HG03196 (cell line): Measurements from ENCODE around the gene LIN54.
A peak's percentile ranks its signal among the peaks of the same experiment; 100 is the strongest.

ENCODE experiments used
- ATAC-seq: cut with Tn5 transposase; IDR thresholded peaks from one replicate; pipeline ENCODE4 v1.9.1; 2021; ENCODE audit not compliant: unreplicated experiment

Gene LIN54

DNA sequence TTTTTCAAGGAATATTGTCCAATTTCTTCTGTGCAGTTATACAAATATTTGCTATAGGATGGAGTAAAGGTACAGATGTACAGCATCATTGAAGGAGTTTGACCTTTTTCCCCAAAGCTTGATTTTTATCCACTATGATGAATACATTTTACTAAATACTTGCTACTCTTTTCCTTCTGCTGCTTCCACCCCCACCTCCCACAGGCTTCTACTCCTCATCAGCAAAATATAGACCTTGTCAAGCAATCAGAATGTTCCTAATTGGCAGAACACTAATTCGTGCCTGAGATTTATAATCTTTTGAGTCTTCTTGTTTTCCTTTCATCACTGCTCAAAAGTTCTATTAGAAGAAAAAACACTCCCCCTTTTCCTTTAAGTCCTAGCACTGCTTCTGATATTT lies 113.9 kb downstream of the LIN54 start:
- no peak for ATAC-seq

DNA sequence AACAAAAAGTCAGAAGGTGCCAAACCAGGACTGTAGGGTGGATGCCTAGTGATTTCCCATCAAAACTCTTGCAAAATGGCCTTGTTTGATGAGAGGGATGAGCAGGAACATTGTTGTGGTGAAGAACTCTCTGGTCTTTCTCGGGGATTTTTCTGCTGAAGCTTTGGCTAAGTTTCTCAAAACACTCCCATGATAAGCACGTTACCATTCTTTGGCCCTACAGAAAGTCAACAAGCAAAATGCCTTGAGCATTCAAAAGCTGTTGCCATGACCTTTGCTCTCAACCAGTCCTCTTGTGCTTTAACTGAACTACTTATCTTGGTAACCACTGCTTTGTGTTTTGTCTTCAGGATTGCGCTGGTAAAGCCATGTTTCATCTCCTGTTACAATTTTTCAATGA lies 116.7 kb downstream of the LIN54 start:
- ATAC-seq, result no peak

DNA sequence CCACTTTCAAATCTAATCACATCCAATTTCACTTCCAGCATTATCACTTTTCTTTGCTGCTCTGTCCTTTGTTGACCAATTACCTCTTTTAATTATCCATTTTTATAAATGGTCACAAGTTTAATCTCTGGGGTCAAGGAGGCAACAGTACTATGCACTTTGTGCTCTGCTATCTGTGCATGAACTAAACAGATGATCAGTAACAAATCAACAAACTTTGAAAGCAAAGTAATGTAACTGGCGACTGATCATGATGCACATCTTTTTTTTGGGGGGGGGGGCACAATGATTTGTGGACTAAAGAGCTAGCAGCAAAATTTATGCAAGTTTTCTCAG lies 118.2 kb downstream of the LIN54 start:
- no peak for ATAC-seq

DNA sequence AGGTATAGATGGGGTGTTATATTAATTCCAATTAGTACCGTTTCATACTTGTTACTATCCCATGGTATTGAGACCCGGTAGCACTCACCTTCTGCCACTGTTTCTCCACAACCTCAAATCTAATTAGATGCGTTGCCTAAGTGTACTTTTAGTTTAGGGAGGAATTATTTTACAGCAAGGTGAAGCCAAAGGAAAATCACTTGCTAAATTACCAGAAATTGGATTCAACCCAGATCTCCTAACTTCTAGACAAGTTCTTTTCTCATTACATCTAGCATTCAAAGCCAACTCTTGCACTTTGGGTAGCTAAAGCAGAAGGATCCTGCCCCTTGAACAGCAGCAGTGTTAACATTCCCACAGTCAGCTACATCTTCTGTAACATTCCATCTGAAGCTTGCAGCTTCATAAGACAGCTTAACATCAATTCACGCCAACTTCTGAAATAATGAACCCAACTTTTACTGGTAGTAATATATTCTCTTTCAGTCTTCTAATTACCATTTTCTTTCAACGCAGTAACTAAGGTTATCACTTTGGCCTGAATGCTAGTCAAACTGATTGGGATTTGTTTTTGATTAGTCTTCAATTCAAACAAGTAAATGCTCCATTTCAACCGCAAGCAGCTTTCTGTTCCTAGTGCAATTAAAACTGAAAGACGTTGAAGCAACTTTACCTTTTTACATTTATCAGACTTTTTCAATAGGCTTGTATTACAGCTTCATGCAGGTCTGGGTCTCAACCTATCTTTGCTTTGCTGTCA lies 118.7 kb downstream of the LIN54 start:
- no peak for ATAC-seq

DNA sequence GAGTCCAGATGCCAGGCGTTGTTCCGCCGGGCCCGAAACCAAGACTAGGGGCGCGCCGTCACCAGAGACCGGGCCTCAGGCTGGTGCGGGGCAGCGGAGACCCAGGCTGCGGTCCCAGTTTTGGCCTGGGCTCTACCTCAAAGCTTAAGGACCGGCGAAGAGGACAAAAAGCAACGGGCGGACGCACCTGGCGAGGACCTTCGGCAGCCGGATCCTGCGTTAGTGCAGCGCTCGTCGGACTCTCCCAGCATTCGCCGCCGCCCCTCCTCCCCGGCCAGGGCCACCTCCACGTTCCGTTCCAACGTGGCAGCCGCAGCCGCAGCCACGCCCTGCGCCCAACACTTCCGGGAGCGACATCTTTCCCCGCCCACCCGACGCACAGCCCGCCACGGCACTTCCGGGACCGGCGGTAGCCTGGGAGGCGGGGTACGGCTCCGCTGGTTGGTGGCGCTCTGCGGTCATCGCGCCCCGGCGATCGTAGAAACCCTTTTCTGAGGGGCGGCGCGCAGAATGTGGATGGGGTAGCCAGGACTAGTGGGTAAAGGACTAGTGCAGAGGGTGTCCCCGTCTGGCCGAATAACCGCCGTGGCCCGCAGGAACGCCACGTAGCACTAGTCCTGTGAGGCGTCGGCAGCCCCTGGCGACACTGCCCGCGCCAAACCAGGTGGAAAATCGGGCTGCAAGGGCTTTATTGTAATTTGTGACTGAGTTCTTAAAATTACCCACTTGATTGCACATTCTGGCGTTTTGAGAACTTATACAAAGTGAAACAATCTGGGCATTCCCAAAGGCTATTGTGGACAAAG lies 119.5 kb downstream of the LIN54 start, which contains the start of gene SEC31A:
Gene SEC31A, minus strand, starts transcription at position 253 of the 806 bp plus-strand sequence. CDS start 9,217 bp downstream, outside the sequence.
- peak; percentile 90 for ATAC-seq

DNA sequence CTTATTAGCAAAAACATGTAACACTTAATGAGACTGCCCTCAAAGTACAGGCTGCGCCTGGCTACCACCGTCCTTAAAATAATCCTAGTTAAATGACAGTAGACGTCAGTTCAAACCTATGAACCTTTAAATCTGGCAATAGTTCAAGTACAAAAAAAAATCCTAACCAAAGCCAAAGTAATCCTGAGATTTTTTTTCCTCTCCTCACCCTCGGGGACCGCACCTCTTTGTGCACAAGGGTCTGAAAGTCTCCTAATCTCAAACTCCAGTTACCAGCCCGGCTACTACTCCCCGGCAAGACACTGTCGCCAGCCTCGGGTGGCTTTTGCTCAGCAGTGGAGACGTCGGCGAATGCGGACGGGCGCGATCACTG lies 120.1 kb downstream of the LIN54 start:
- no peak for ATAC-seq

DNA sequence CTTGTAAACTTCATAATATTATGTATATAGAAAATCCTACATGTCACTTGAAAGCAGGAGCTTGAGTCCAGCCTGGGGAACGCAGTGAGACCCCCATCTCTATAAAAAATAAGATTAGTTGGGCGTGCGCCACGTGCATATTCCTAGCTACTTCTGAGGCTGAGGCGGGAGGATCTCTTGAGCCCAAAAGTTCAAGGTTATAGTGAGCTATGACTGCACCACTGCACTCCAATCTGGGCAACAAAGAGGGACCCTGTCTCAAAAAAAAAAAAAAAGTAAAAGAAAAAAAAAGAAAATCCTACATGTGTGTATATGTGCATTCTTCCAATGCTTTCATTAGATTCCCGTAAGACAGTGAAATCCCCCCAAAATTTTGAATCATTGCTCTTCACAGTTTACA lies 121.3 kb downstream of the LIN54 start:
- no peak for ATAC-seq

DNA sequence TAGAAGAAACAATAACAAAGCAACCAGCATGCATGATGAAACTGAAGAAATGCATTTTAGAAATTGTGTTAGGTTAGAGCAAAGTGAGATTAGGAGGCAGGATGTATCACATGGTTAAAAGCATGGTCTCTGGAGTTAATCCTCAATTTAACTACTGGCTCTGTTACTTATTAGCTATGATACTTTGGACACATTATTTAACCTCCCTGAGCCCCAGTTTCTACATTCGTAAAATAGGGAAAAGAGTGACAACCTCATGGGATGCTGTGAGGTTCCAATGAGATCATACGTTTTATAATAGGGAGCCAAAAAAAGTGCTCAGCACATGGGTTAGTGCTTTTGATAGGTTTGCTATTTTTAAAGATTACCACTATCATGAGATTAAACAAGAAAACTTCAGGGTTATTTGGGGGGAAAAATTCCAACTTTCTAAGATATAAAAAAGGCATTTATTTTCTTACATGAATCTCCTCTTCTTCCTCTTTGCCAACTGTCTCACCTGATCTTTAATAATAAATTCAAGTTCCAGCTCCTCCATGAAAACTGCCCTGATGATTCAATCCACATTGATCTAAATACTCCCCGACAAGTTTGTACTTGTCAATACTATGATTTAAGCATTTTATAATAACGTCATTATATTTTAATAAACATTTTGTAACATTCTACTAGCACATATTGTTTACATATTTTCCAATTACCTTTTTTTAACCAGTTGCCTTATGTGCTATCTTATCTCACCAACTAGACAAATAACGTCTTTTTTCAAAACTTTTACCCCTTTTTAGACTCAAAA lies 124.3 kb downstream of the LIN54 start:
- no peak for ATAC-seq

DNA sequence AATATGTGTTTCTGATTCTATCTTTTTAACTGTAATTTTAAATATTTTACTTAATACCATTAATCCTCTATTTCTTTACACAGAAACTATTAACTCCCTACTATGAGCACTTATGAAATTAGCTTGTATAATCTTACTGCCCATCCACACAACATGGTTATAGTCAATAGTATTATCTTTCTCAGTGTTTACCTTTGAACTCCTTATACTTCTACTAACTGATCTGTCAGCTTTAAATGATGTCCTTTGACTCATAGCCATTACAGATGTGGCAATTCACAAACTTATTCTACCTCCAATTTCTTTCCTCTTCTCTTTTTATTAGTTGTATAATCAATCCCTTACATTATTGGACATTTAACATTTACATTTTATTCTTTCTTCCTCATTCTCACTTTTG lies 125.2 kb downstream of the LIN54 start:
- no peak for ATAC-seq
